HPDE6-E6E7 (cell line): ENCODE data around the gene CAMKMT.

Experiments used
- DNase-seq: peaks from one replicate; pipeline ENCODE4 v3.0.0; 2011; ENCODE audit warnings: missing footprints; ENCODE audit errors: extremely low spot score

Gene CAMKMT

GRCh38 chr2:44771522-44771921 is 409.8 kb downstream of the CAMKMT start:
- no peak for DNase-seq

GRCh38 chr2:44772131-44772530 is 410.4 kb downstream of the CAMKMT start:
- no peak for DNase-seq

GRCh38 chr2:44772669-44773378 is 411.1 kb downstream of the CAMKMT start:
- DNase-seq: no peak

GRCh38 chr2:44774826-44775492 is 413.2 kb downstream of the CAMKMT start:
- DNase-seq: no peak

- DNase-seq: no peak
Measured at GRCh38 chr2:44777036-44777435, 415.3 kb downstream of the CAMKMT start.

- DNase-seq: no peak
Measured at GRCh38 chr2:44777537-44777936, 415.8 kb downstream of the CAMKMT start.

- no peak for DNase-seq
Measured at GRCh38 chr2:44778221-44778654, 416.5 kb downstream of the CAMKMT start.

- DNase-seq: no peak
Measured at GRCh38 chr2:44778671-44779476, 417.1 kb downstream of the CAMKMT start.

- no peak for DNase-seq
Measured at GRCh38 chr2:44779793-44780192, 418.0 kb downstream of the CAMKMT start.

GRCh38 chr2:44780406-44780805 is 418.7 kb downstream of the CAMKMT start:
- no peak for DNase-seq

DNA sequence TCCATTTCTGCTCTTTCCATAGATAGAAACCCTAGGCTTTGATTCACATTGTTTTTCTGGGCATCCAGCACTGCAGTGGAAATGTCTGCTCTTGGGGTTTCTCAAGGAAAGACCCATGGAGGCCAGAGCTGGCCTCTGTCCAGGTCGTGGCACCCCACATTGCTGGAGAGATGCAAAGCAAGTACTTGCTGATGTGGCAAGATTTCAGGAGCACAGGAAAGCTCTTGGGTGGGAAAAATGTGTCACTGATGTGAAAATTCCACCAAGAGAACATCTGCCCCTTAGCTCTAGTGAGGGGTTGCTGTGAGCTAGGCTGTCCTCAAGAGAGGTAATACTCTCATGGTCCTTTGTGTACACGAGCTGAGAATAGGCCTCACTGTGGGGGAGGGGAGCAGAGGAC is 423.7 kb downstream of the CAMKMT start:
- no peak for DNase-seq

DNA sequence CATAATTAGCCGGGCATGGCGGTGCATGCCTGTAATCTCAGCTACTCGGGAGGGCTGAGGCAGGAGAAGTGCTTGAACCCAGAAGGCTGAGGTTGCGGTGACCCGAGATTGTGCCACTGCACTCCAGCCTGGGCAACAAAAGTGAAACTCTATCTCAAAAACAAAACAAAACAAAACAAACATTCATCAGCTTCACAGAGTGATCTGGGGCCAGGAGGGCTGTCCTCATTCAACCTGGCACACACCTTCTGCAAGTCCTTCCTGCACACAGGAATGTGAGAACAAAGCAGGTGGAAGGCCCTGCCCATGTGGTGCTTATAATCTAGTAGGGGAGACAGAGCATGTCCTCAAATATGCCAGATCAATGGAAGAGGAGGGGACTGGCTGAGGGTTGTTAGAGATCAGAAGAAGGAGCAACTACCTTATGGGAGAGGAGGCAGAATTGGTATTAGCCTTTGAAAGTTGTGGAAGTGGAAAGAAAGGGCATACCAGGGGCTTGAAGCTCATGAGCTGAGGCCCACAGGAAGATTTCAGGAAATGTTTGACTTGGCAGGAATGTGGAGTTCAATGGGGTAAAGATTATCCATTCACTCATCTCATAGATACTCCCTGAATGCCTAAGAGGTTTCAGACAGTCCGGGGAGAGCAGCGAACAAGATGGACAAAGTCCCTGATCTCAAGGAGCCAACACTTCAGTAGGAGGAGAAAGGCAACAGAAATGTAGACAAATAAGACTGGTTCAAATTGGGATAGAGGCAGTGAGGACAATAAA is 424.5 kb downstream of the CAMKMT start:
- DNase-seq: no peak

GRCh38 chr2:44786817-44787214 is 425.1 kb downstream of the CAMKMT start:
- DNase-seq: no peak

GRCh38 chr2:44787663-44788062 is 425.9 kb downstream of the CAMKMT start:
- DNase-seq: no peak

GRCh38 chr2:44789446-44789845 is 427.7 kb downstream of the CAMKMT start:
- DNase-seq: no peak

DNA sequence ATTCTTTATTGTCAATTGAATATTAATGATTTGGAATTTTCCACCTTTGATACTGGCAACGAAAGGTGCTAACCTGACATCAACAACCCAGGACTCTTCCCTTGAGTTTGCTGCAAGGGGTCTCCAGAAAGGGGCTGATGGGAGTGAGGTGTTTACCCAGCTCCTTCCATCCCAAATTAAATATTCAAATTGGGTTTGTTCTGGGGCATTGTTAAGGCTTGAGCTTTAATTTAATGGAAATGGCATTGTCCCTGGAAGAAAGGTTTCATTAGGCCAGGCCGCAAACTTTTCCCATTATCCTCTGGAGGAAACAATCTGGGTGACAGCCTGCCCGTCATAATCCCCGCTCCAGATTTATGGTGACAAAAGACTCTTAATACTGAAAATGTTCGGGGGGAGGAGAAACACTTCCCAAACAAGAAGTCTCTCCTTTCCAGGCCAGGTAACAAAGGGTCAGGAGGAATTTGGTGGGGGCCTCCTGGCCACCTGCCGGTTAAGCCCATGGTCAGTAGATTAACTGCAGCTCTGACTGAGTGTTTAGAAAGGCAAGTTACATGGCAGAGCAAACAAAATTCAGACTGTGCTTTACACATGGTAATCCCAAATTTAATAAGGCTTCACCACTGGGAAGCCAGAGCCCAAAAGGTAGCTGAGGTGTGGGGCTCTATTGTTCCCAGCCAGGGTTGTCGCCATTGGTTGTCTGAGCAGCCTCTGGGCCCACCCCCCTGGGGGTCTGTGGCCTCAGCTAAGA is 428.4 kb downstream of the CAMKMT start:
- DNase-seq: no peak

DNA sequence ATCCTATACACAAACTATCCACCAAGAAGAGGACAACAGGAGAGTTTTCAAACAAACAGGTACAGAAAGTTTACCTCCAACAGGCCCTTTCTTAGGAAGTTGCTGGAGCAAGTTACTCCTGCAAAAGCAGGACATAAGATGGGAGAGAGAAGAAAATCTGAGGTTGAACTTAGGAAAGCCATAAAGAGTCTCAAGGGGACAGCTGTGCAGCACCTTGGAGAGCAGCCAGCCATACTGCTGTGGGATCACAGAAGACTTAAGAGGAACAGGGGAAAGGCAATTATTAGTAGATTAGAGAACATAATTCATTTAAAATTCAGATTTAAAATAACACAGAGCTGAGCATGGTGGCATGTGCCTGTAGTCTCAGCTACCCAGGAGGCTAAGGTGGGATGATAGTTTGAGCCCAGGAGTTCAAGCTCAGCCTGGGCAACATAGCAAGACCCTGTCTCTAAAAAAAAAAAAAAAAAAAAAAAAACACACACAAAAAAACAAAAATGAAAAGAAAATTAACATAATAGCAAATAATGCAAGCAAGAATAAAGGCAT is 431.6 kb downstream of the CAMKMT start:
- no peak for DNase-seq

DNA sequence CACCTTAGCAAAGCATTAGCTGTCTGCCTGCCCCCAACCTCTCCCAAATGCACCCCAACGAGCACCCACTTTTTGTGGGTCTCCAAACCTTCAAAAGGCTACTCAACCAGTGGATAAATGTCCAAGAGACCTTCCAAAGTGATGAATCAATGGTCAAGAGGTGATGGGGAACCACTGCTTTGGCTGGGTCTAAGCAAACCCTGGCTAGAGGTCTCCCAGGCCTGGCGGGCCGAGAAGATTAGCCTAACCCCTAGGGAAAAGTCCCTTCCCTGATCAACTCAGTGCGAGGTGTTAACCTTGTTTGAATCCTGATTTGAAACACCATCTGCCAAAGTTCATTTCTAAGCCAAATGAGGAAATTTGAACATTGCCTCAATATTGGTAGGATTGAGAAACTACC is 435.0 kb downstream of the CAMKMT start:
- no peak for DNase-seq

DNA sequence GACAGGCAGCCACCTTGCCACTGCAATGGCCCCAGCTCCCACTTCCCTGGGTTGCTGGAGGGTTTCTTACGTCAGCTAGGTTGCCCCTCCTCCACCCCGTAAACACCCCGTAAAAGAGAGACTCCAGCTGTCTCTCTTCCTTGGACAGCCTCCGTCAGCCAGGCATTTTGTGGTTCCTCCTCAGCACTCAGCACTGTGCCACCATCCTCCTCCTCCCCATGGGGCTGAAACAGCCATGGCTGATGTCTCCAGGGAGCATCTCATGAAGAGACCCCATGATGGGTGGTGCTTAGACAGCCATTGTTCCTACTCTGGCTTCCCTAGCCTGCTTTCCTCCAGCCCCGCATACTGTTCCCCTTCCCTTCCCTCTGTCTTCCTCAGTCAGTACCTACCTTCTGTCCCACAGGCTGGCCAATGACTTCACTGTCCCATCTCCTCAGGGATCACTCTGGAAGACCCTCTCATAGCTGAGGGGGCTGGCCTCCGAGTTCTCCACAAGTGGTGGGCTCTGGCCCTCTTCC is 436.5 kb downstream of the CAMKMT start:
- no peak for DNase-seq

DNA sequence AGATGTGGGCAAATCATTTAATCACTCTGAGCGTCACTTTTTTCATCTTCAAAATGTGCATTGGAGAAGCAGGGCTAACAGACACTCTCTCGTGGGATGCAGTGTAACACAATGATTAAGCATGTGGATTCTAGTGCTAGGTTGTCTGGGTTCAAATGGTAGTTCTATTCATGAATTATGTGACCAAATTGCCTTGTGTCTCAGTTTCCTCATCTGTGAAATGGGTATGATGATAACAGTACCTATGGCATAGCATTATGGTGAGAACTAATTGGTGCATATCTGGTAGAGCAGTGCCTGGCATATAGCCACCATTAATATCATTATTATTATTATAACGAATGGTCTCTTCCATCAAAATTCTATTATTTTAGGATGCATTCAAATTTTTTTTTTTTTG is 437.4 kb downstream of the CAMKMT start:
- DNase-seq: no peak

DNA sequence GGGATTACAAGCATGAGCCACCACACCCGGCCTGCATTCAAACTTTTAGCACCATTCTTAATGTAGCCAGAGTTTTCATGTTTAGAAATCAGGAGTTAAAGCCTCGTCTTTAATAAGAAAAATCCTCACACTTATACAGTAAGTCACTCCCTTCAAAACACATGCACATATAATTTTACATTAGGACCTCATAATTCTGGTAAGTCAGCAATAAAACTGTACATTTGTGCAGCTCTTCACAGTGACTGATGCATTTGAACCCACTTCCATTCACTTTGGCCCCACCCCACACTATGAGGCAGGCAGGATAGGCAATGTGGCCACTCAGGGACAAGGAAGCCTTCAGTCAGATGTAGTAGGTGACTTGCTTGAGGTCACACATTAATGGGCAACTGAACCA is 438.0 kb downstream of the CAMKMT start:
- no peak for DNase-seq
